Stimulated activated CD4-positive, alpha-beta T cell treated with anti-CD3 and anti-CD28 coated beads, Interleukin-12 subunit alpha, Interleukin-12 subunit beta, amount 100 ng/mL, for 4 hours (primary cell): ENCODE measurements around the gene MX1.

ENCODE experiments used
- DNase-seq: peaks from one replicate; pipeline ENCODE4 v3.0.0-alpha.2; 2020

MX1 gene, protein sequence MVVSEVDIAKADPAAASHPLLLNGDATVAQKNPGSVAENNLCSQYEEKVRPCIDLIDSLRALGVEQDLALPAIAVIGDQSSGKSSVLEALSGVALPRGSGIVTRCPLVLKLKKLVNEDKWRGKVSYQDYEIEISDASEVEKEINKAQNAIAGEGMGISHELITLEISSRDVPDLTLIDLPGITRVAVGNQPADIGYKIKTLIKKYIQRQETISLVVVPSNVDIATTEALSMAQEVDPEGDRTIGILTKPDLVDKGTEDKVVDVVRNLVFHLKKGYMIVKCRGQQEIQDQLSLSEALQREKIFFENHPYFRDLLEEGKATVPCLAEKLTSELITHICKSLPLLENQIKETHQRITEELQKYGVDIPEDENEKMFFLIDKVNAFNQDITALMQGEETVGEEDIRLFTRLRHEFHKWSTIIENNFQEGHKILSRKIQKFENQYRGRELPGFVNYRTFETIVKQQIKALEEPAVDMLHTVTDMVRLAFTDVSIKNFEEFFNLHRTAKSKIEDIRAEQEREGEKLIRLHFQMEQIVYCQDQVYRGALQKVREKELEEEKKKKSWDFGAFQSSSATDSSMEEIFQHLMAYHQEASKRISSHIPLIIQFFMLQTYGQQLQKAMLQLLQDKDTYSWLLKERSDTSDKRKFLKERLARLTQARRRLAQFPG

DNA sequence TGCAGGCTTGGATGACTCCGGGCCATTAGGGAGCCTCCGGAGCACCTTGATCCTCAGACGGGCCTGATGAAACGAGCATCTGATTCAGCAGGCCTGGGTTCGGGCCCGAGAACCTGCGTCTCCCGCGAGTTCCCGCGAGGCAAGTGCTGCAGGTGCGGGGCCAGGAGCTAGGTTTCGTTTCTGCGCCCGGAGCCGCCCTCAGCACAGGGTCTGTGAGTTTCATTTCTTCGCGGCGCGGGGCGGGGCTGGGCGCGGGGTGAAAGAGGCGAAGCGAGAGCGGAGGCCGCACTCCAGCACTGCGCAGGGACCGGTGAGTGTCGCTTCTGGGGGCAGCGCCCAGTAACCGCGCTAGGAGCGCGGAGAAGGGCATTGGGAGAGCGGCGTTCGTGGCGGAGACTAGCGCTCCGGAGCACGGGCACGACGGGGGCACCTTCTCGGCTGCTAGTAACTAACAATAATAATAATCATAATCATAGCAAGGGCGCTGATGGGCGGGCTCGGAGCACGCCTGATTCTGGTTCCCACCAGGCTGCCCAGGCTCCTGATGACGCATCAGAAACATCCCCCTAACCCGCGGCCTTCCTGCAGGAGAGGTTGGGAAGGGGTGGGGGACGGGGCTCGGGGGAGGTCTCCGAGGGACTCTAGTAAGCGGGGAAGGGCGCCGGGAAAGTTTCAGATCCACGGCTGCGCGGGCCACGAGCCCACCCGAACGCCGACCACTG, at the start of gene MX1:
MX1 (plus strand) TSS at position 286 of the 722 bp plus-strand sequence. CDS start 5,832 bp downstream, outside the sequence.
- peak; percentile 77 for DNase-seq

GRCh38 chr21:41377715-41378114, 48.3 kb upstream of the MX1 start:
- DNase-seq, result no peak

DNA sequence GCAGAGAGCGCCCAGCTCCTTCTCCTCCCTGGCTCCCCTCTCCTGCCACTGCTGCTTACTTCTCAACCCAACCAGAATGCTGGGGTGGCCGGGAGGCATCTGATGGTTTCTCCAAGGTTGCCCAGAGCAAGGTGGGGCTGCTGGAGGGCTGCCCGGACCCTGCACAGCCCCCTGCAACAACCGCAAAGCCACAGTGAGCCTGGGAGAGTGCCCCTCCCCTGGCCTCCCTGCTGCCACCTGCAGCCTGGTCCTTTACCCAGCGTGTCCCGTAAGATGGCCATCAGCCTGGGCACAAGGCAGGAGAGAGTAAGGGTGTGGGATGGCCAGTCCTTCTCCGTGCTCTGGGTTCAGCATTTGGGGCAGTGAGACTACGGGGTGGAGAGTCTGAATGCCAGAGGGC, 47.2 kb upstream of the MX1 start:
- no peak for DNase-seq

DNA sequence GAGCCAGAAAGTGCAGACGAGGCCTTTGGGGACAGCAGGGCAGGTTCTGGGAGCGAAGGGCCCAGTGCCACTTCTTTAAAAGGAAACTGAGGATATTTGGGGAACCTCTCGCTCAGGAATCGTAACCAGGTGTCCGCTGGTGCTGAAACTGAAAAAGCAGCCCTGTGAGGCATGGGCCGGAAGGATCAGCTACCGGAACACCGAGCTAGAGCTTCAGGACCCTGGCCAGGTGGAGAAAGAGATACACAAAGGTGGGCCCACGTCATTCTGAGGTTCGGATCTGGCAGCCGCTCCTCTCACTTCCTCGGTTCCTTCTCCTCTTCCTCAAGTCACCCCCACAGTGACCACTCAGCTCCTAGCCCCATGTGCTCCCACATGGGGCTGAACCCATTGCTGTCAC, 46.1 kb upstream of the MX1 start:
- DNase-seq, result no peak

DNA sequence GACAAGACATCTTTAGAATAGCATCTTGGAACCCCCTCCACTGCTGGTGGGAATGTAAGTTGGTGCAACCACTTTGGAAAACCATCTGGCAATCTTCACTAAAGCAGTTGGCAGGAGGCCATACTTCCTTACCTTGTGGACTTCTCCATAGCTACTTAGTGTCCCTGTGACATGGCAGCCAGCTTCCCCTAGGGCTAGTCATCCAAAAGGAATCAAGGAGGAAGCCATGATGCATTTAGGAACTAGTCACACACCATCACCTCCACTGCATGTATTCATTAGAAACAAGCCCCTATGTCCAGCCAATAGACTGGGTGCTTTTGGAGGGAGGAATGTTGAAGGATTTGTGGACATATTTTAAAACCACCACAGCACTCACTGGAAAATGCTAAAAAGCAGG, 44.3 kb upstream of the MX1 start:
- DNase-seq, result no peak

DNA sequence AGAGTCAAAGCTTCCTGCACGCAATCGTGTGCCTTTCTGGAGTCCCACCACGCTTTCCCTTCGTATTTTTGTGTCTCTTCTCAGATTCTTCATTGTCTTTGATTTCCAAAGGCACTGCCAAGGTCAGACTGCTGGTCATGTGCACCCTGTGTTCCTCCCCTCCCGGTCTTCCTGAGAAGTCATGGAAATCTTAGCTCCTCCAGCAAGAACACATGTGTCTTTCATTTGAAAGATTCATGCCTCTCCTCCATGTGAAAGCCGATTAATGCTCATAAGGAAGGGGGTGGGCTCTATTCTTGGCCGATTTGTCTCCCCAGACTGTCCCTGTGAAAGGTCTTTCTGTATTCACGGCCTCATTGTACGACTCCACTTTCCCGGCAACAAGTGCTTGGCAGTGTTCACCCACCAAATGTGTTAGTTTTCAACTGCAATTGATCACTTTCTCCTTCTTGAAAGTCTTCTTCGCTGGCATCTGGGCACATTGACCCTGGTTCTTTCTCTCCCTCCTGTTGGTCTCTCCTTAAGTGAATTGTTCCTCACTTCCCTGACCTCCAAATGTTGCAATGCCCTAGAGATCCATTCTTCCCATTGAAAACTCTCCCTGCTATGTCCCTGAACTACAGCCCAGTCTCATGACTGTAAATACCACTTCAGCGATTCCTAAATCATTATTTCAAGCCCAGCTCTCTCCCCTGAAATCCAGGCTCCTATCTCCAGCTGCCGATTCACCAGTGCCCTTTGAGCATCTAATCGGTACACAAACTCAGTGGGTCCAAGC, 38.8 kb upstream of the MX1 start:
- DNase-seq, result no peak

DNA sequence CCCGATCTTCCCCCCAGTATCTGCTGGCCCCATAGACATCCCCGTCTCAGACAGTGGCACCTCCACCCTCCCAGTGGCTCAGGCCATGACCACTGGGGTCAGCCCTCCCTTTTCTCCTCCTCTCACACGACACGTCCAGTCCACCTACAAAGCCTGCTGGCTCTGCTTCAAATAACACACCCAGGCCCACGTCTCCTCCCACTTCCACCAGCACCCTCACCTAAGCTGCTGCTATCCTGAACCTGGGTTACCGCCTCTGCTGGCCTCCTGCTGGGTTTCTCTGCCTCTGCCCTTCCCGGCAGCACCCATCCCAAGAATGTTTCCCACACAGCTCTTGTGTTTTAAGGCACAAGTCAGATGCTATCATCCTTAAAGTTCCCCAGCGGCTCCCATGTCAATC, 38.2 kb upstream of the MX1 start:
- no peak for DNase-seq

- no peak for DNase-seq
These were observed 37.8 kb upstream of the MX1 start for GRCh38 chr21:41388259-41388658.

- no peak for DNase-seq
These were observed 35.9 kb upstream of the MX1 start for GRCh38 chr21:41390043-41390639.

DNA sequence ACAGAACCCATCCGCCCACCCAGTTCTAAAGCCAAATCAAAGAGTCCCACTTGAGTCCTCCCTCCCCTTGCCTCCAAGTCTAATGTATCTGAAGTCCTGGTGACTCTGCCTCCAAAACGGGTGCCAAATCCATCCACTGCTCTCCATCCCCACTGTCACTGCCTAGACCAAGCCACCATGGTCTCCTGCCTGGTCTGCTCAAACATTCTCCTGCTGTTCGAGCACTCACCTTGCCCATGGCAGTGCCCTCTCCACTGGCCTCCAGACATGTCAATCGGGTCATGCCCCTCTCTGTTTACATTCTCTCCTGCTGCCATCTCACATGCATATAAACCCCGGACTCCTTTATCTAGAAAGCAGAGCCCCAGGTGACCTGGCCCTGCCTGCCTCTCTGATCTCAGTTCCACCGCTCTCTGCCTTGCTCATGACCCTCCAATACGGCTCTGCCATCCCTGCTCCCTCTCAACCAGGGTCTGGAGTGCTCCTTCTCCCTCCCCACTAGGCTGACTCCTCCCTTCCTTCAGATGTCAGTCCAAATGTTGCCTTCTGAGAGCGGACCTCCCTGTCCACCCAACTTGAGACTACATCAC, 32.1 kb upstream of the MX1 start:
- no peak for DNase-seq

- DNase-seq, result no peak
These were observed 29.4 kb upstream of the MX1 start for GRCh38 chr21:41396558-41397075.

GRCh38 chr21:41397471-41397891, 28.6 kb upstream of the MX1 start:
- DNase-seq, result no peak

GRCh38 chr21:41398251-41398650, 27.8 kb upstream of the MX1 start:
- no peak for DNase-seq

DNA sequence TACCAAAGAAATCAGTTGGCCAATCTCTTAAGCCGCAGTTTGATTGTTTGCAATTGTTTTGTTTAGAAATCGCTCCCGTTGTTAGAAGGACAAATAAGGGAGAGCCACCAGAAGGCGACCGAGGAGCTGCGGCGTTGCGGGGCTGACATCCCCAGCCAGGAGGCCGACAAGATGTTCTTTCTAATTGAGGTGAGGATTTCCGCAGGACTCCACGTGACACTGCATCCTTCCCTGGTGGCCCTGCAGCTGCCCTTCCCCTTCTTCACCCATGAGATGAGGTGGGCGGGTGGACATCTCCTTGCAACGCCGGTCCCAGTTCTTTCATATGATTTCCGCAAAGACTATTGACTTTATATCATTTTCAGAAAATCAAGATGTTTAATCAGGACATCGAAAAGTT, 27.2 kb upstream of the MX1 start:
- no peak for DNase-seq

GRCh38 chr21:41399246-41399800, 26.7 kb upstream of the MX1 start:
- DNase-seq, result no peak

DNA sequence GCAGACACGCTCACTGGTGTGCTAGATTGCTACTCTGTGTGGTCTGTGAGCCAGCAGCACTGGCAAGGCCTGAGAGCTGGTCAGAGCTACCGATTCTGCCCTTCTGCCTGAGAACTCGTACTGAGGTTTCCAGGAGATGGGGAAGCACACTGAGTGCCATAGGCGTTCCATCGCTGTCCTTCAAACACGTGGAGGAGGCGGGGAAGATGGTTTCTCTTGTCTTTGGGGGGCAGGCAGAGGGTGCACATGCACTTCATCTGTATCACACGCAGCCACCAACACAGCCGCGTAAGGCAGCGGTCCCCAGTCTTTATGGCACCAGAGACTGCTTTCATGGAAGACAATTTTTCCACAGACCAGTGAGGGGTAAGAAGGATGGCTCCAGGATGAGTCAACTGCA, 23.8 kb upstream of the MX1 start:
- no peak for DNase-seq

- DNase-seq, result no peak
These were observed 23.2 kb upstream of the MX1 start for GRCh38 chr21:41402796-41403195.

- no peak for DNase-seq
These were observed 22.7 kb upstream of the MX1 start for GRCh38 chr21:41403331-41403730.

DNA sequence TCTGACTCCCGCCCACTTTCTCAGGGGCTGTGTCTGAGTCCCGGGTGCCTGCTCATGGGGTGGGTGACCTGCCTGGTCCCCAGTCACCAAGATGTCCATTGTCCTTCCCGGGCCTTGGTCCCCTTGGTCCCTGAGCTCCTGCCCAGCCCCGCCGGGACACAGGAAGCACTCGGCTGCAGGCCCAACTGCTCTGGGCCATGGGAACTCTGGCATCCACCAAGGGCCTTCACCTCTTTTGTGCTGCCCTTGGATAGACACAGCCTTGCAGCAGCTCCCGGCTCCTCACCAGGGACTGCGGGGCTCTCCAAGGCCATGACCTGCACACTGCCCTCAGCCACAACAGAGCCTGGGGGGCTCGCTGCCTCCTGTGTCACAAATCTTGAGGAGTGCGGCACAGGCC, 22.1 kb upstream of the MX1 start:
- DNase-seq, result no peak

DNA sequence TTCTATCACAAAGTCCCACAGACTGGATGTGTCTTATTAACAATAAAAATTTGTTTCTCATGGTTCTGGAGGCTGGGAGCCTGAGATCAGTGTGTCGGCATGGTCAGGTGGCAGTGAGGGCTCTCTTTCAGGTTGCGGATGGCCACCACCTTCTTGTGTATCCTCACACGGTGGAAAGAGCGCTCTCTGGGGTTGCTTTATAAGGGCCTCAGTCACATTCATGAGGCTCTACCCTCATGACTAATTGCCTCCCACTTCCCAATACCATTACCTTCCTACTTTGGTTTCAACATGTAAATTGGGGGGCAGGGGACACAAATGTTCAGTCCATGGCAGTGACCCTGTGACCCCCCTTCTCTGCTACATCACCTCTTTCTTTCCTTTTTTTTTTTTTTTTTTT, 20.7 kb upstream of the MX1 start:
- DNase-seq, result no peak

- DNase-seq, result no peak
These were observed 19.7 kb upstream of the MX1 start for GRCh38 chr21:41406340-41406739.
